ENCODE data around the gene CFAP97D1. TPM values are rescaled to one million over a fixed set of nuclear protein-coding genes. Genes with fewer than 3 reads are reported as not detected.
A peak's percentile ranks its signal among the peaks of the same experiment; 100 is the strongest.

Gene CFAP97D1
- total RNA-seq, 4 donors from 2014 or later, result 0.13 TPM; not detected in 3

DNA sequence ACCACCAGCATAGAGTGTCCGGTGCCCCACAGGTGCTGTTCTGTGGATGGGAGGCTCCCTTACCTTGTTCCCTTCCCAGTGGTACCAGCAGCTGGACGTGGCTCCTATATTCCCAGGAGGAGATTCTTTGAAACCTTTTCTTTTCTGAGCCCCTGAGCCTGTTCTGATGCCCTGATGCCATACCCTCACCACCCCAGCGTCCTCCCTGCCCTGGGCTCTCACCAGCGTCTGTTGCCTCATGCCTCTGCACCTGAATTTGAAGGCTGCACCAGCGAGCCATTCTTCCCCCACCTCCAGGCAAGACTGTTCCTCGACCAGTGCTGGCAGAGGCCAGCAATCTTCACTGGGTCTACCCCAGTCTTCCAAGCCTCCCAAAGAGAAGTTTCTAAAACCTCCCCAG is 22.1 kb upstream of the CFAP97D1 start:
- intact Hi-C loops (cut with DNase I), result loop anchor here (2.0 kb wide), 1 partner anchor 61 kb away; no protein-coding TSS in a partner anchor
- TF ChIP-seq POLR2A (IDR thresholded peaks at IDR 0.05), result no peak
- TF ChIP-seq, protein P1, sequence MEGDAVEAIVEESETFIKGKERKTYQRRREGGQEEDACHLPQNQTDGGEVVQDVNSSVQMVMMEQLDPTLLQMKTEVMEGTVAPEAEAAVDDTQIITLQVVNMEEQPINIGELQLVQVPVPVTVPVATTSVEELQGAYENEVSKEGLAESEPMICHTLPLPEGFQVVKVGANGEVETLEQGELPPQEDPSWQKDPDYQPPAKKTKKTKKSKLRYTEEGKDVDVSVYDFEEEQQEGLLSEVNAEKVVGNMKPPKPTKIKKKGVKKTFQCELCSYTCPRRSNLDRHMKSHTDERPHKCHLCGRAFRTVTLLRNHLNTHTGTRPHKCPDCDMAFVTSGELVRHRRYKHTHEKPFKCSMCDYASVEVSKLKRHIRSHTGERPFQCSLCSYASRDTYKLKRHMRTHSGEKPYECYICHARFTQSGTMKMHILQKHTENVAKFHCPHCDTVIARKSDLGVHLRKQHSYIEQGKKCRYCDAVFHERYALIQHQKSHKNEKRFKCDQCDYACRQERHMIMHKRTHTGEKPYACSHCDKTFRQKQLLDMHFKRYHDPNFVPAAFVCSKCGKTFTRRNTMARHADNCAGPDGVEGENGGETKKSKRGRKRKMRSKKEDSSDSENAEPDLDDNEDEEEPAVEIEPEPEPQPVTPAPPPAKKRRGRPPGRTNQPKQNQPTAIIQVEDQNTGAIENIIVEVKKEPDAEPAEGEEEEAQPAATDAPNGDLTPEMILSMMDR (IDR thresholded peaks at IDR 0.05), result no peak
- Histone ChIP-seq H3K4me1 (peaks cover 8 to 27% (median 13%) of the 10 kb centered on the region in 3 donors), H3K27ac (no peak overlapping the region), H3K9me3 (no peaks in the 10 kb centered on the region), H3K27me3 (peaks cover 0 to 56% (median 7%) of the 10 kb centered on the region in 4 donors), H3K4me3 (no peak overlapping the region), H3K36me3 (no peaks in the 10 kb centered on the region)
- 77% methylated on average over 5 to 6 of the region's 6 CpGs for WGBS, 2 donors
- DNase-seq, result no peak

DNA sequence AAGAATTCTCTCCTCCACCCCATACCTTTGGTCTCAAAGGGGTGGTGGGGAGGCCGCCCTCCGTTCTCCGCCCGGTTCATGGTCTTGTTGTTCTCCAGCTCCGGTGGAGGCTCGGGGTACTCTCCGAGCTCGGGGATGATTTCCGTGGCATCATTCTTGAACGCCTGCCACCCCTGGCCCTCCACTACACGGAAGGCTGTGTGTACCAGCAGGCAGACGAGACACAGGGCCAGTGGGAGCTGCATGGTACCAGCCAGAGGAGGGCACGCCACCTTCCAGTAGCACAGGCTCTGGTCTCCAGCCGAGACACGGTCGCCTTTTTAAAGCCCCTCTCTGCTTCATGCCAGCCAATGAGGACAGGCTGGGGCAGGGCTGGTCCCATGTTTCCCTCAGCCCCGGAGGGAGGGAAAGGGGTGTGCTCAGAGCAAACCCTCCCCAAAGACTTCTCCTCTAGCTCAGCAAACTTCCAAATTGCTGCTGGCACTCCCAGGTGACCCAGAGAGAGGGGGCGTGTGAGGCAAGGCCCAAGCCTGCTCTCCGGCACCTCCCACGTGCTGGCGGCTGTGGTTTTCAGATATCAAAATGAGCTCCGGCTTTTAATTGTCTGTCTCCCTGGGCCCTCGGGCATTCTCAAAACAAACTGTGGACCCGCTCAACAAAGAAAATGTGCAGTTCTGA is 21.6 kb upstream of the CFAP97D1 start, which contains the start of gene SOST:
Gene SOST (minus strand): TSS at position 295 of the 678 bp plus-strand sequence. CDS start 50 bp downstream, at position 245.
- Histone ChIP-seq H3K4me1 (peaks cover 8 to 27% (median 13%) of the 10 kb centered on the region in 3 donors), H3K9me3 (no peaks in the 10 kb centered on the region), H3K27ac (no peak within 1 kb of the TSS), H3K36me3 (no peaks in the 10 kb centered on the region), H3K27me3 (peaks cover 0 to 51% (median 7%) of the 10 kb centered on the region in 4 donors), H3K4me3 (no peak within 1 kb of the TSS)
- TF ChIP-seq, protein P1 (IDR thresholded peaks at IDR 0.05), result no peak
- TF ChIP-seq POLR2A (IDR thresholded peaks at IDR 0.05), result no peak
- WGBS, 2 donors, result 44 to 70% methylated on average over 12 to 14 of the region's 24 CpGs
- DNase-seq, result no peak
- intact Hi-C loops (cut with DNase I), result loop anchor here (2.0 kb wide), 1 partner anchor 62 kb away; no protein-coding TSS in a partner anchor

DNA sequence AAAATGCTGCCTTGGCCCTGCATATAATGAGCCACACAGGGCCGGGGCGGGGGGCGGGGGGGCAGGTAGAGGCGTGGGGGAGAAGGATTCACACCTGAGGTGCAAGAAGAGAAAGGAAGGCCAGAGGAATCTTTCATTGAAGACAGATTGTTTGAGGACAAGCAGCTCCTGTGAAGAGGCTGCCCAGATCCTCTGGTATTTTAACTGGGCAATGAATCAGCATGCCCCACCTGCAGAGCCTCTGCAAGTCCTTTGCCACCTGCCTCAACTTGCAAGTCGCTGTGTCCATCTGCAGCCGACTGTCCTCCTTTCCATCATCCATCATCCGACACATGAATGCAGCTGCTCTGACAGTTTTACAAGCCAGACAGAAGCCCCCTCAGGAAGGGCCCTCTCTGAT is 20.4 kb upstream of the CFAP97D1 start:
- Histone ChIP-seq H3K36me3 (no peaks in the 10 kb centered on the region), H3K27me3 (peaks cover 0 to 41% (median 6%) of the 10 kb centered on the region in 4 donors), H3K4me3 (no peak overlapping the region), H3K27ac (no peak overlapping the region), H3K4me1 (peaks cover 8 to 26% (median 13%) of the 10 kb centered on the region in 3 donors), H3K9me3 (no peaks in the 10 kb centered on the region)
- WGBS, 2 donors, result 17 to 32% methylated on average over 3 to 5 of the region's 7 CpGs
- TF ChIP-seq, protein P1 (IDR thresholded peaks at IDR 0.05), result no peak
- TF ChIP-seq POLR2A (IDR thresholded peaks at IDR 0.05), result no peak
- intact Hi-C loops (cut with DNase I), result loop anchor here (2.0 kb wide), 1 partner anchor 63 kb away; no protein-coding TSS in a partner anchor
- DNase-seq, result no peak

DNA sequence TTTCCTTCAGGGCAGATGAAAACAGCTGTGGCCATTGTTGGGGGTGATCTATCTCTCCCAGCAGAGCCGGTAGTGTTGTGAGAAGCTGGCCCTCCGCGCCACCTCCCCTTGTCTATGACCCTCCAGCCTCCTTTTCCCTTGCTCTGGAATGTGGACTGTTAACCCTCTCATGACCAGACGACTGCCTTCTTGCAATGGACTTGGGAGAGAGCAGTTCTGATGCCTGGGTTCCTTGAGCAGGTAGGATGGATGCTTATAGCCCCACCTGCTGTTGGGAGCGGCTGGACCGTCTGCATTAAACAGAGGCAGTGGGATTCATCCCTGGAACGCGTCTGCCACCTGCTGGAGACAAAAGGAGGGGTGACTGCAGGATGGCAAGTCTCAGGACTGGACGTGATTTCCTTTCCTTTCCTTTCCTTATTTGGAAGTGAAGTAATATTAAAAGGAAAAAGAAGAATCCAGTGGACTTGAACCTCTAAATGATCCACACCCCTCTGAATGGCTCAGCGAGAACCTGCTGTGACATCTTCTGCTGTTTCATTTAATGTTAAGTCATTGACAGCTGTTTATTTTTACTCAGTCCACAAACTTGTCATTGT is 19.9 kb upstream of the CFAP97D1 start:
- DNase-seq, result no peak
- 0 to 1% methylated on average over 5 to 6 of the region's 10 CpGs for WGBS, 2 donors
- intact Hi-C loops (cut with DNase I), result no loop called here
- TF ChIP-seq, protein P1 (IDR thresholded peaks at IDR 0.05), result peak; percentile 95 to 100 (median 99)
- no peak for TF ChIP-seq POLR2A (IDR thresholded peaks at IDR 0.05)
- no peaks in the 10 kb centered on the region for H3K9me3 ChIP-seq
- no peak overlapping the region for H3K4me3 ChIP-seq
- peaks cover 0 to 36% (median 1%) of the 10 kb centered on the region in 4 donors for H3K27me3 ChIP-seq
- no peak overlapping the region for H3K27ac ChIP-seq
- peaks cover 4 to 21% (median 8%) of the 10 kb centered on the region in 3 donors for H3K4me1 ChIP-seq
- H3K36me3 ChIP-seq, result no peaks in the 10 kb centered on the region
